AG10803 (cell line): ENCODE data around the gene MORN1.
"Not testable (repeated sequence)": the region's sequence is repeated elsewhere in the genome, so short reads cannot be mapped to it uniquely, and the experiment has no call there.

Experiments used
- DNase-seq: peaks from one replicate; pipeline ENCODE4 v3.0.0; 2010; ENCODE audit warnings: low read depth
- H3K4me3 ChIP-seq: 2 replicates; pipeline ENCODE4 v1.5.1; 2011; ENCODE audit warnings: mild to moderate bottlenecking, low read length, control low read depth
- CTCF ChIP-seq: conservative IDR thresholded peaks from 2 replicates; pipeline ENCODE4 v1.5.1; 2011; ENCODE audit warnings: mild to moderate bottlenecking, low read length, control low read depth, inconsistent platforms

Gene MORN1

GRCh38 chr1:2334366-2334765 lies 57.0 kb downstream of the MORN1 start:
- TF ChIP-seq CTCF, result no peak
- DNase-seq, result no peak
- no peak overlapping the region for H3K4me3 ChIP-seq

- H3K4me3 ChIP-seq, DNase-seq: not testable (repeated sequence)
Observed at GRCh38 chr1:2331580-2331979, 59.8 kb downstream of the MORN1 start.

GRCh38 chr1:2331200-2331544 lies 60.2 kb downstream of the MORN1 start:
- TF ChIP-seq CTCF, result no peak
- no peak overlapping the region for H3K4me3 ChIP-seq
- no peak for DNase-seq

- peak; percentile 34 for TF ChIP-seq CTCF
- peak; percentile 95 for DNase-seq
- H3K4me3 ChIP-seq, result peak overlapping the region; percentile 24
Observed at GRCh38 chr1:2330519-2331199, 60.7 kb downstream of the MORN1 start.

GRCh38 chr1:2330035-2330434 lies 61.3 kb downstream of the MORN1 start:
- TF ChIP-seq CTCF, result 0 out of 2 replicates have a peak, but pooled peaks have one; percentile 2
- DNase-seq, result no peak
- no peak overlapping the region for H3K4me3 ChIP-seq

- no peak overlapping the region for H3K4me3 ChIP-seq
- TF ChIP-seq CTCF, result no peak
- DNase-seq, result no peak
Observed at GRCh38 chr1:2328676-2329455, 62.5 kb downstream of the MORN1 start.

- TF ChIP-seq CTCF, result no peak
- no peak for DNase-seq
- H3K4me3 ChIP-seq, result no peak overlapping the region
Observed at GRCh38 chr1:2327841-2328240, 63.5 kb downstream of the MORN1 start.

- not testable (repeated sequence) for DNase-seq, H3K4me3 ChIP-seq
Observed at GRCh38 chr1:2327162-2327561, 64.2 kb downstream of the MORN1 start.
